HG03354 (cell line): ENCODE measurements around the gene PREP.

Experiments
- ATAC-seq: cut with Tn5 transposase; IDR thresholded peaks from one replicate; pipeline ENCODE4 v1.9.1; 2021; ENCODE audit warnings: mild to moderate bottlenecking; ENCODE audit not compliant: unreplicated experiment, poor library complexity, severe bottlenecking

Gene PREP

DNA sequence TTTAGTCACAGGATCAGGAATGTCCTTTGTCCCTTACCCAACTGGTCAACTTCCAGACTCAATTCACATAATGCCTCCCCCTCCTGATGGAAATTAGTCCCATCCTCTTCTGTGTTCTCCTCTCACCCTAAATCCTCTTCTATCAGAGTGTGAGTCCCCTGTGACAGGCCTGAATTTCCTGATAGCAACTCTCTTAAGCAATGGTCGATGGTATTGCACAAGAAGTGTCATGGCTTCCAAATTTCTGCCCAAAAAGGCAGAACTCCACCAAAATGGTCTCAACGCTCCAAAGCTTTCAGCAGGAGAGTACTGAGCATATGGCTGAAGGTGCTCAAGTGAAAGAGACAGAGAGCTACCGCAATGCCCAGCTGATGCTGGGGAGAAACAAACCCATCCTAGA lies 2.4 kb downstream of the PREP start:
- no peak for ATAC-seq

DNA sequence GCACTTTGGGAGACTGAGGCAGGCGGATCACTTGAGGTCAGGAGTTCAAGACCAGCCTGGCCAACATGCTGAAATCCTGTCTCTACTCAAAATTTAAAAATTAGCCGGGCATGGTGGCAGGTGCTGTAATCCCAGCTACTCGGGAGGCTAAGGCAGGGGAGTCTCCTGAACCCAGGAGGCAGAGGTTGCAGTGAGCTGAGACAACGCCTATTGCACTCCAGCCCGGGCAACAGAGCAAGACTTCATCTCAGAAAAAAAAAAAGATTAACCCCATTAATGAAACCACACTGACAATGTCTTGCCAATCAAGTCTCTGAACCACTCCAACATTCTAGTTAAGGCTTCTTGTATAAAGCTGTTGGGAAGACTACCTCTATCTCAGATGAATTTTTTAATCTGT lies 4.0 kb downstream of the PREP start:
- no peak for ATAC-seq

DNA sequence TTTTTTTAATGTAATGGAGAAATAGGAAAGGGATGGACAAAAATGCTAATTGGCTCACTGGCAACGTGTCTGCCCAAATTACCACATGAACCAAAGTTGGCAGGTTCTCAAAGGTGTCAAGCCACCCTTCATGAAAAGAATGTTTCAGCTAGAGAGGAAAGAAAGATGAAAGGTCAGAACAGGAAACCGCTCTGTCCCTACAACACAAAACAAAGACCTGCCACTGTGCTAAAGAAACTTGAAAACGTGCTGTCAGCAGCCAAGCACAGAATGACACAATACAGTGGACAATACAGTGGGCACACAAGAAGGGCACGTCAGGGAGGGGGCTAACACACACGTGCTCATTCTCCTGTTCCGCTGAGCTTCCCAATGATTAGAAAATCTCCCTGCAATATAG lies 4.9 kb downstream of the PREP start:
- ATAC-seq = no peak

DNA sequence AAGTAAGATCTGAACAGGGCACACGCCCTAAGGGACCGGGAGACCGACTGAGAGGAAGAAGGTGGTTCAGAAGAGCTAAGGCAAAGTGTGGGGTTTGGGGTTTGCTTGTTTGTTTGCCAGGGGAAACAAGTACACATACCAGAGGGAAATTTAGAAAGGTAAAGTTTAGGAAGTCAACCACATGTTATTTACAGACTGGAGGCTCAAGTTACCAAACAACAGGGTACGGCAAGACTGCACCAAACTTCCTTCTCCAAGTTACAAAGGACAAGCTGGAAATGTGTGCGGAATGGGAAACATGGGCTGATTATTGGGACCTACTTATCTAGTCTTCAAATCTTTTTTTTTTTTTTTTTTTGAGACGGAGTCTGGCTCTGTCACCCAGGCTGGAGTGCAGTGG lies 11.2 kb downstream of the PREP start:
- ATAC-seq = no peak

DNA sequence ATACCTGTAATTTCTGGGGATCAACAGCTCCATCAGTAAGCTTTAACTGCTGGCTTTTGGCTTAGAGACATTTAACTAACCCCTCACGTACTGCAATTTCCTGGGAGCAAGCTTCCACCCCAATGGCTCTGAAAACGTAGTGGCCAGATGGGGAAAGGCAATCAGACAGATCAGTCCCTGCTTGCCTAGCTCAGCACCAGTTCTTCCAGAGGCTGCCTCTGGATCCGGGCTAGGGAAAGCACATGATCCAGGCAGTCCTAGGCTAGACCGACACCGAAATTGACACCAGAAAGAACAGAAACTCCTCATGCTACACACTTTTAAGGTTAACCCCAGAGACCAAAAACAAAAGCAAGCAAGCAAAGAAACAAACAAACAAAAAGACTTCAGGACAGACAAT lies 13.3 kb downstream of the PREP start:
- no peak for ATAC-seq

DNA sequence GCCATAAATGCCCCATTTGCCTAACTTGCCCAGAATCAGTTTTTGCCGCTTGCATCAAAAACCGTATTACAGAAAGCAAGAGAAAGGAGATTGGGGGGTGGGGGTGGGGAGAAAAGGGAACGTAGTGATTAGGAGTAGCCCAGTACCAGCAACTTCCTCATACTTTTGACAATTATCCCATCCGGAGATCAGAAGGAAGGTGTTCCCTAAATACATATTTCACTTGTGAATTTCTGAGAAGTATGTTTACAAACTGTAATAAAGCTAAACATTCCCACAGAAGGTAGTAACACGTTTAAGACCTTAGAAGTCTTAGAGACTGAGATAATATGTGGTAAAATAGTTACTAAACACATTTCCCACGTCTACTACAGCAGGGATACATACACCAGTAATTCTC lies 14.5 kb downstream of the PREP start:
- ATAC-seq = no peak

DNA sequence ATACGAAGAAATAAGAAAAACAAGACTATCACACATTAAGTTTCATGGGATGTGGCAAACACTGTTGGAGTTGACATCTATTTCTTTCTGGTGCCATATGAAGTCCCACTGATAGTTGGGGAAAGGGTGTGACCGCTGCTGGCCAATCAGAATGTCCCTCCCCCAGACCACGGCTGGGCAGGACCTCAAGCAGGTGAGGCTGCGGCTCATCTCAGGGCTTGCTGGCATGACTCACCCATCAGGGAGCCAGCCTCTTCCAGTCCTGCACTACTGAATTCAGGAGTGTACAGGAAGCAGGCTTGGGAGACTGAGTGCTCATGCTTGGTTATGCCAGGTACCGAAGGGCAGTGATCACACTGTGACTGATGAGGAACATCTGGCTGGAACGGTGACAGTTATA lies 18.9 kb downstream of the PREP start:
- no peak for ATAC-seq

DNA sequence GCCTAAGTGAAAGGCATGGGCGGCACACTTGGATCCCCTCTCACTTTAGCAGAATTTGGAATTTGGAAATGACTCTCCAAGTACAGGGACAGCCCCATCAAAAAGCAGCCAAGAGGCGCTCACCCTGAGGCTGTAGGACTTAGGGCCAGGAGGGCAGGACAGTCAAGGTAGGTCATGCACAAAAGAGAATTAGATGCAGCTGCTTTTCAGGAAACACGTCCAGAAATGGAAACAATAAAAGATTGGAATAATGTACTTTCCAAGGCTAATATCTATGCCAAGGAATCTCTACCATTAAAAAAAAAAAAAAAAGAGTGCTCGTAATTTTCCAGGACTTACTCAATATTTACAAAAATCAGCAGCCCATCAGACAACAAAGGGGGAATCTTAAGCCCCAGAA lies 19.9 kb downstream of the PREP start:
- no peak for ATAC-seq

DNA sequence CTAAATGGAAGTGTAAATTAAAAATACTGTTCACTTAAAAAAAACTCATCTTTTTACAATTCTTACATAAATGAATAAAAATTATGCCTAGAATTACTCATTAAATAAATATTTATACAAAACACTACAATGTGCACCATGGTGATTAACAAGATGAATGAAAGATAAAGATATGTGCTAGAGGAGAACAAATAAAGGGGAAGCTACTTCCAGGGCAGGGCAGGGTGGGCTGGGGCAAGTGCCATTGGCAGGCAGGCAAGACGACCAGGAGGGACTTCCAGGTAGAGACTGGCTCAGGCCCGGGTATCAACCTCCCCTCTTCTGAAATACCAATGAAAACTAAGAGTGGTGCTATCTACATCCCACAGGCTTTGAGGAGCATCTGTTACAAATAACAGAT lies 20.4 kb downstream of the PREP start:
- ATAC-seq = no peak

DNA sequence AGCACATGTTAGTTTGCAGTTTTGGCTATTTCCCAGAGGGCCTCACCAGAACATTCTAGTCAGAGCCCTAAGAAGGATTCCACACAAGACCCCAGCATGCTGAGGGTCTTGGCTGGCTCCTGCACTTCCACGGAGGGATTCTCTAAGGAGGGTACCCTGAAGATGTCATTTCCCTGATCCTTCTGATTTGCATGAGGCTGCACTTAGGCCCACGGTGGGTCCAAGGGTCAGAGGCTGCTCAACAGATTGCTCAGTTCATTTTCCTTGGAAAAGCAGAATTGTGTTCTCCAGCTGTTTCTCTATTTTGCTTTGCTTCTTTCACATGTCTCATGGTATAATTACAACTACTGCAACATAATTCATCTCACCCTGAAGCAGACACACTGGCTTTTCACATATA lies 22.2 kb downstream of the PREP start:
- ATAC-seq = no peak

DNA sequence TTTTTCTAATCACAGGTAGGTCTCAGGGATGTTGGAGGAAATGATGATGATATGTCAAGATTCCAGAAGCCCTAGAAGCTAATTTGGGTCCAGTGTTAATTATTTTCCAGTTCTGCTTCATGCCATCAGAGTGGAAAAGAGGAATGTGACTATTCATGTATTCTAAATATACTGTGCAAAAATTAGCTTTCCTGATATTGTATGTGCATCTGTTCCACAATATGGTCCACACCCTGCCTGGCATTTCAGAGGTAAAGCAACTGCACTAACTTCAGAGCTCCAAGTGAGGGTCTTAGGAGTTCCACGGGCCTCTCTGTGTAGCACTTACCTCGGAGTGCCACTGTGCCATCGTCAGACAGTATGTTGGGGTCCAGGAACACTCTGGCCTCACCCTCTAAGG lies 27.1 kb downstream of the PREP start:
- ATAC-seq = no peak

DNA sequence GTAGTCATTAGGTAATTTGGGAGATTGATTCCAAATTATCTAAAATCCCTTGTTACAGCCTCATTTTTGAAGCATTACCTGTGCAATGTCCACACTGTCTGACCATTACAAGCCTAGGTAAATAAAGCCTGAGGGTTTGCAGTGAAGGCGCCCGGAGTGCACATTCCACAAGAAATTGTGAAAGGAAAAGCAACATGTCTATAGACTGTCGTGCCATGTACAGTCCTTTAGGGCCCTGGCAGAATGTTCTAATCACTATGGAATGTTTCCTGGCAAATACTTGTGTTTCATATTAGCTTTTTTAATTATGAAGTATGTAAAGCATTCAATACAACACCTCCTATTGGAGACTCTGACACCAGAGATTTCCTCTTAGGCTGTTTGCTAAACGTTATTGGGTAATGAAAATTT lies 28.9 kb downstream of the PREP start:
- no peak for ATAC-seq

DNA sequence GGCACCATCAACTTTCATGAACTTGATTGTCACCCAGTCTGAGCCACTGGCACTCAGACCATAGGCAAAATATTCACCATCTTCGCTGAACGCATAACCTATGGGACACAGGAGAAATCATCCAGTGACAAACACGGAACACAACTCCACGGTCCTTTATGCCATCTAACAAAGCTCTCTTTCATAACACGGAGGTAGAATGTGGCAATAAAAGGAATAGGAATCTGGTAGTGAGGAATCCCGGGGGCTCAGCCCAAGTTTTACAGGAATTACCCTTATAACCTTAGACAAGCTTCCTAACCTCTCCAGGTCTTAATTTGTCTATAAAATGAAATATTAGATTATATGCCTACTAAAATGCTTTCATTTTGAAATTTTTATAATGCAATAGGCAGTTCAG lies 29.4 kb downstream of the PREP start:
- ATAC-seq = no peak

DNA sequence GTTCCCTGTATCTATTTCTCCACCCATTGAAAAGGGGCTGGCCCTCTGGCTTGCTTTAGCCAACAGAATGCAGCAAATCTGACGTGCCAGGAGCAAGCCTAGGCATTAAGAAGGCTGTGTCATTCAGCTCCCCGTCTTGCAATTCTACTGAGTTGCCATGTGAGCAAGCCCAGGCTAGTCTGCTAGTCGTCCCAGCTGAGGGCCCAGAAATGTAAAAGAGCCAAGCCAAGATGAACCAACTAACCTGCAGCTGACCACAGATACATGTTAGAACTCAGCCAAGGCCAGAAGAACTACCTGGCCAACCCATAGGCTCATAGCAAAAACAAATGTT lies 30.1 kb downstream of the PREP start:
- no peak for ATAC-seq

DNA sequence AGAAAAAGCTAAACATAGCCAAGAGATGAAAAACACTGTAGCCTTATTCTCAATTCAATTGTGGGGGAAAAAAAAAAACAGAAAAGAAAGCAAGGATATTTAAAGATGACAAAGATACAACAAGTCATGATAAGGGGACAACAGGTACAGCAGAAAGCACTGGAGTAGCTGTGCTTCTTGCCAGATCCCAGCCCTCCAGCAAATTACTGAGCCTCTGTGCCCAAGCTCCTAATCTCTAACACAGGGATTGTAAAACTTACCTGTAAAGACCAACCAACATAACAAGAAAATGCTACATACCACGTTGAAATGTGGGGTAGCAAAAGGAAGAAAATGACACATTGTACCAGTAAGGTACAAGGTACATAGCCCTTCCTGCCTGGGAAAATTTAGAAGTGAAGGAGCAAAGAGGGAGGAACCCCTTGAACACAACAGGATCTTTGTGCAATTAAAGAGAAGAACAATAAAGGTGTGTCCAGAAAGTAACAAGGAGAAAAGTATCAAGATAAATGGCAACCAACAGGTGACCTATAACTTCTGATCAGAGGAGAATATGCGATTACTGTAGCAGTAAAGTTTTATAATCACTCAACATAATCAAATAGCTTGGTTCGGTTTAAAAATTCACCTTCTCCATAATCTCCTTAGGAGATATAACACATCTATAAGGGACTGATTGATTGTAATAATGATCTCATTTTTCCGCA lies 30.6 kb downstream of the PREP start:
- ATAC-seq = no peak

DNA sequence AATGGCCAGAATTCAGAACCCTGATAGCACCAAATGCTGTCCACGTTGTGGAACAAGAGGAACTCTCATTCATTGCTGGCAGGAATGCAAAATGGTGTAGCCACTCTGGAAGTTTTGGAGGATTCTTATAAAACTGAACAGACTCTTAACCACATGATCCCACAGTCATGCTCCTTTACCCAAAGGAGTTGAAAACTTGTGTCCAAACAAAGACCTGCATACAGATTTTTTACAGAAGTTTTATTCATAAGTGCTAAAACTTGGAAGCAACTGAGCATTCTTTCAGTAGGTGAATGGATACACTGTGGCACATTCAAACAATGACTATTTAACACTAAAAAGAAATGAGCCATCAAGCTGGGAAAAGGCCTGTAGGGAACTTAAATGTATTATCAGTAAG lies 32.5 kb downstream of the PREP start:
- no peak for ATAC-seq

DNA sequence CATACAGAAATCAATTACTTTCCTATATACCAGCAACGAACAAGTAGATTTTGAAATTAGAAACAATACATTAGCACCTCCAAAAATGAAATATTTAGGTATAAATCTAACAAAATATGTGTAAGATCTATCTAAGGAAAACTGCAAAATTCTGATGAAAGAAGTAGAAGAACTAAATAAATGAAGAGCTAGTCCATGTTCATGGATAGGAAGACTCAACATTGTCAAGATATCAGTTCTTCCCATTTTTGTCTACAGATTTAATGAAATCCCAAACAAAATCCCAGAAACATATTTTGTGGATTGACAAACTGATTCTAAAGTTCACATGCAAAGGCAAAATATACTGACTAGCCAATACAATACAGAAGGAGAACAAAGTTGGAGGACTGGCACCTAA lies 33.7 kb downstream of the PREP start:
- no peak for ATAC-seq

DNA sequence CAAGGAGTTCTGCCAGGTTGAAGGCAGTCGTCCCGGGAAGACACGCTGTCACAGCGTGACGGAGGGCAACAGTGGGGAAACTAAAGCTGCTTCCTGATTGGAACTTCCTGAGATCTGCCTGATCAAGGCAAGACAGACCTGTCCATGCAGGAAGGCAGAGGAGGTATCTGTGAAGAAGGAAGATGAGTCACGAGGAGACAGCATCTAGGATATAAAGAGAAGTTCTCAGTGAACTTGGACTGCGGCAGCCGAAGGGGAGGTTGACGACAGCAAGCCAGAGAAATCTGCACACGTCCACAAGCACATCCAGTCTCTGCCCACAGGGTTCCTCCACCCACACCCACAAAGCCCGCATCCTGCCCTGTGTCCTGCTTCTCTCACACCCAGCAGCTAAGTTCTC lies 38.6 kb downstream of the PREP start:
- no peak for ATAC-seq

DNA sequence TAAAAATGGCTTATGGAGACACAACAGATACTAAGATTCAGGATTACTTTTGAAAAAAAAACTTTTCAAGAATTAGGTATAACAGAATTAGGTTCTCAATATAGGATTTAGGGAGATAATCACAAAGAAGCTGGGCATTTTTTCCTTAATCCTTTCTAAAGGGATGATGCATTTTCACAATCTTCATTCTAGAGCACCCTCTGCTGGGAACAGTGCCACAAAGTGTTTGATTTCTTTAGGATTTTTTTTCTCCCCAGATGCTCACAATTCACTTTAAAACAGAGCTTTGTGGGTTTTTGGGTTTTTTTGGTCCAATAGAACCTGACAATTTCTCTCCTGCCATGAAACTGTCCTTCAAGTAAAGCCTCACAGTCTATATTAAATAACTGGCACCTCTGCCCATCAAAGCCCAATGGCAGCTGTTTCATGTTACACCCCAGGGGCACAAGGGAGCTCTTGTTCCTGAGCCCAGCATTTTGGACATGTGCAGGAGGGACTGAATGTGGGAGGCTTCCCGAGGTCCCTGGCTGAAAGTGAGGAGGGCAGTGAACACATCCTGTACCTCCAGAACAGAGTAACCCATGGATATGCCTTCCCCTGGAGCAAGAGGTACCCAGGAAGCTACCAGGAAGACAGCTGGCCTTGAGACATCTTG lies 39.7 kb downstream of the PREP start:
- no peak for ATAC-seq

DNA sequence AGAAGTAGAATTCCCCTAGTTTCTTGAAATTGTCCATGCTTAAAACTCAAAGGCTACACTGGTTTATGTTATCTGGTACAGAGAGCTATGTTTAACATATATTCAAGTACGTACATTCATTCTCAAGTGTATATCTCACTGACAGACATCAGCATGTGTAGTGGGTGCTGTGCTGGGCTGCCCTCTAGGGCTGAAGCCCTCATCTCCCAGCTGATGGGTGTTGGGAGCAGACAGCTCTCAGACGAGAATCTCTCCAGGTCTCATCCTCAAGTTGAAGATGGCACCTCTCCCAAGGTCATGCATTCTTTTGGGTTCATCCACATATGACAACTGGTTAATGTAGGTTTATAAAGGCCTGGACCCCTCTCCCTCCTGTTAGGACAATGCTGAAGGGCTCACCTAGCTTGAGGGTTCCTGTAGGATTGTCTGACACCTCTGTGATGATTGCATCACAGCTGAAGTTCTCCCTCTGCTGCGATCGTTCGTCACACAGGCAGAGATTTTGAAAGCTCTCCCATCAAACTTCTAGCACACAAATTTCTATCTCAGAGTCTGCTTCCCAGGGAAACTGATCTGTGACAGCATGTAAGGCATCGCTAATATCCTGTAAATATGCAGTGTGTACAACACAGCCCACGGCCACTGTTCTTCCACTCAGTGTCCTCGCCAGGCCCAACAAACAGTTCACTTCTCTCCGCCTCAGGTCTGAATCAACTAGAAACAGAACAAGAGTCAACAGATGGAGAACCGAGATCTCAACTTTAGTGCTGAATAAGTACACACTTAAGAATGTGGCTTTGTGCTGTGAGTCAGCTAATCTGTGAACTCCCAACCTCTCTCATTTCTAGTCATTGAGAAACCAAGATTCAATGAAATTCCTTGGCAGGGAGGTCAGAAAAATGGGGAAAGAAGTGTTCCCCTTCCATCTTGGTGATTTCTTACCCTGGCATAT lies 43.2 kb downstream of the PREP start:
- ATAC-seq = no peak

DNA sequence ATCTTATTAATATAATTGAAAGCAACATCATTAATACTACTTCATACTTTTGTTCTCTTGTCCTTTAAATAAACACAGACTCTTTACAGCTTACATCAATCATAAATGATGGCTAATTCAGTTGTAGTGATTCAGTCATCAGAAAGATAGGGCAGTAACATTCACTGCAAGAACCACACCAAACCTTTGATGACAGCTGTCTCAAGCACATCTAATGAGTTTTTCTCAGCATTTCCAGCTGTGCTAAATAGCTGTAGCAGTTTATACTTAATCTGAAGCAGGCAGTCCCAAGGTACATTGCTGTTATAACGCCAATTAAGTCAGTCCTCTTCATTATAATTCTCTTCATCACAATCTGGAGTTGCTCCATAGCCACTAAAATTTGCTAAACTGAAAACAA lies 45.7 kb downstream of the PREP start:
- no peak for ATAC-seq
